Ramos (cell line): Measurements from ENCODE around the gene CXXC5.
"Not testable (repeated sequence)": the region's sequence is repeated elsewhere in the genome, so short reads cannot be mapped to it uniquely, and the experiment has no call there.

Experiments
- in situ Hi-C: fragments of 300-500 bp; cut with MboI; formaldehyde crosslinking; loops from one replicate; pipeline ENCODE4 v1.14.3; 2022; ENCODE audit warnings: low sequenced_read_pairs; ENCODE audit not compliant: unreplicated experiment

The CXXC5 gene

DNA sequence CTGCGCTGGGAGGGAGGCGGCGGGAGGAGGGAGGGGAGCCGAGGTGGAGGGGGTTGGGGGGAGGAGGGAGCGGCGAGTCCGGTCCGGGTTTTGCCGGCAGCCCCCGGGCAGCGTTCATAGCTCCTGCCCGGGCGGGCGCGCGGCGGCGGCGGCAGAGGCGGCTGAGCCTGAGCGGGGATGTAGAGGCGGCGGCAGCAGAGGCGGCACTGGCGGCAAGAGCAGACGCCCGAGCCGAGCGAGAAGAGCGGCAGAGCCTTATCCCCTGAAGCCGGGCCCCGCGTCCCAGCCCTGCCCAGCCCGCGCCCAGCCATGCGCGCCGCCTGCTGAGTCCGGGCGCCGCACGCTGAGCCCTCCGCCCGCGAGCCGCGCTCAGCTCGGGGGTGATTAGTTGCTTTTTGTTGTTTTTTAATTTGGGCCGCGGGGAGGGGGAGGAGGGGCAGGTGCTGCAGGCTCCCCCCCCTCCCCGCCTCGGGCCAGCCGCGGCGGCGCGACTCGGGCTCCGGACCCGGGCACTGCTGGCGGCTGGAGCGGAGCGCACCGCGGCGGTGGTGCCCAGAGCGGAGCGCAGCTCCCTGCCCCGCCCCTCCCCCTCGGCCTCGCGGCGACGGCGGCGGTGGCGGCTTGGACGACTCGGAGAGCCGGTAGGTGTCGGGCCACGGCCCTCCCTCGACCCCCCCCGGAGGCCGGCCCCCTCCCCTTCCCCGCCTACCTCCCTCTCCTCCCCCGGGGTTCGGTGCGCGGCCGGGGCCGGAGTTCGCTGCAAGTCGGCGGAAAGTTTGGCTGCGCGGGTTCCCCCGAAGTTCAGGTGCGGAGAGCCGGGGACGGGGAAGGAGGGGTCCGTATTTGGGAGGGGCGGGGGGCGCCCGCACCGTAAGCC, at the start of gene CXXC5:
TSS of gene CXXC5 (plus strand) at position 145 of the 877 bp plus-strand sequence. CDS start 32,175 bp downstream, outside the sequence.
- in situ Hi-C loops = no loop called here

DNA sequence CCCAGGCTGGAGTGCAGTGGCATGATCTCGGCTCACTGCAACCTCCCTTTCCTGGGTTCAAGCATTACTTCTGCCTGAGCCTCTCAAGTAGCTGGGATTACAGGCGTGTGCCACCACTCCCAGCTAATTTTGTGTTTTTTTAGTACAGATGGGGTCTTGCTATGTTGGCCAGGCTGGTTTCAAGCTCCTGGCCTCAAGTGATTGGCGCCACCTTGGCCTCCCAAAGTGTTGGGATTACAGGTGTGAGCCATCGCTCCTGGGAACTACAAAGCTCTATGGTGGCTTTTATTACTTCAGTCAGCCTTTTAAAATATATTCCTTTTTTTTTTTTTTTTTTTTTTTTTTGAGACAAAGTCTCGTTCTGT, 49.6 kb upstream of the CXXC5 start:
- in situ Hi-C loops = not testable (repeated sequence)

DNA sequence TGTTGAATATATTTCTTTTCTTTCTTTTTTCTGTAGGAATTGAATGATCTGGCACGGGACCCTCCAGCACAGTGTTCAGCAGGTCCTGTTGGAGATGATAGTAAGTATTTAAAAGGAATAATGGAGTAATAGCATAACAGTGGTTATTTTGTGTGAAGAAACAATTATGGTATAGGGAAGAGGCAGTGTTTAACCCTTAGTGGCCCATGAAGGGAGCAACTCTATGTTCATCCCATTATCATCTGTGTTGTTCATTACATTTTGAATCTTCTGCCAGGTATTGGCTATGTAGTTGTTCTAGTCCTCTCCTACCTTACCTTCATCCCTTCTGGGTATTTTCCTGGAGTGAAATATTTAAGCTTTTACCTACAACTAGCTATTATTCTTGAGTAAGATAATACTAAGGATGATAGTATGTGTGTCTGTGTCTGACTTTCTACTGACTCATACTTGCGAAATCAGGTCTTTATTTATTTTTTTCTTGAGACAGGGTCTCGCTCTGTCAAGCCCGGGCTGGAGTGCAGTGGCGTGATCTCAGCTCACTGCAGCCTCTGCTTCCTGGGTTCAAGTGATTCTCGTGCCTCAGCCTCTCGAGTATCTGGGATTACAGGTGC, 47.7 kb upstream of the CXXC5 start:
- in situ Hi-C loops = no loop called here

DNA sequence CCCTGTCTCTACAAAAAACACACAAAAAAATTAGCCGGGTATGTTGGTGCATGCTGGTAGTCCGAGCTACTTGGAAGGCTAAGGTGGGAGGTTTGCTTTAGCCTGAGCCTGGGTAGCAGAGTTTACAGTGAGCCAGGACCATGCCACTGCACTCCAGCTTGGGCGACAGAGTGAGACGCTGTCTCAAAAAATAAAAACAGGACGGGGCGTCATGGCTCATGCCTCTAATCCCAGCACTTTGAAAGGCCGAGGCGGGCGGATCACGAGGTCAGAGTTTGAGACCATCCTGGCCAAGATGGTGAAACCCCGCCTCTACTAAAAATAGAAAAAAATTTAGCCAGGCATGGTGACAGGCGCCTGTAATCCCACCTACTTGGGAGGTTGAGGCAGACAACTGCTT, 46.7 kb upstream of the CXXC5 start:
- in situ Hi-C loops = no loop called here

DNA sequence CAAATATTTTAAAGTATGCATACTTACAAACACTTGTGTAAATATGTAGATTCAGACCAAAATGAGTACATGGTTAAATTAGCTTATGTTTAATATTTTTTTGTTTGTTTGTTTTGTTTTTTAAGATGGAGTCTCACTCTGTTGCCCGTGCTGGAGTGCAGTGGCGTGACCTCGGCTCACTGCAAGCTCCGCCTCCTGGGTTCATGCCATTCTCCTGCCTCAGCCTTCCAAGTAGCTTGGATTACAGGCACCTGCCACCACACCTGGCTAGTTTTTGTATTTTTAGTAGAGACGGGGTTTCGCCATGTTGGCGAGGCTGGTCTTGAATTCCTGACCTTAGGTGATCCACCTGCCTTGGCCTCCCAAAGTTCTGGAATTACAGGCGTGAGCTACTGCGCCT, 46.2 kb upstream of the CXXC5 start:
- in situ Hi-C loops = not testable (repeated sequence)

DNA sequence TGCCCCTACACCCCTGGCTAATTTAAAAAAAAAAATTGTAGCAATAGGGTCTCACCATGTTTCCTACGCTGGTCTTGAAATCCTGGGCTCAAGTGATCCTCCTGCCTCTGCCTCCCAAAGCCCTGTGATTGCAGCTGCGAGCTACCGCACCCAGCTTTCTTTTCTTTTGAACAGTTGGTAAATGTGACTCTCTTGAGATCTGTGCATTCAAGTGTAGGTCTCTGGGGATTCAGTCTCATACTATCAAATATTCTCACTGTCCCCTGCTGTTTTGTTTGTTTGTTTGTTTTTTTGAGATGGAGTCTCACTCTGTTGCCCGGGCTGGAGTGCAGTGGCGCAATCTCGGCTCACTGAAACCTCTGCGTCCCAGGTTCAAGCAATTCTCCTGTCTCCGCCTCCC, 42.3 kb upstream of the CXXC5 start:
- in situ Hi-C loops = no loop called here

DNA sequence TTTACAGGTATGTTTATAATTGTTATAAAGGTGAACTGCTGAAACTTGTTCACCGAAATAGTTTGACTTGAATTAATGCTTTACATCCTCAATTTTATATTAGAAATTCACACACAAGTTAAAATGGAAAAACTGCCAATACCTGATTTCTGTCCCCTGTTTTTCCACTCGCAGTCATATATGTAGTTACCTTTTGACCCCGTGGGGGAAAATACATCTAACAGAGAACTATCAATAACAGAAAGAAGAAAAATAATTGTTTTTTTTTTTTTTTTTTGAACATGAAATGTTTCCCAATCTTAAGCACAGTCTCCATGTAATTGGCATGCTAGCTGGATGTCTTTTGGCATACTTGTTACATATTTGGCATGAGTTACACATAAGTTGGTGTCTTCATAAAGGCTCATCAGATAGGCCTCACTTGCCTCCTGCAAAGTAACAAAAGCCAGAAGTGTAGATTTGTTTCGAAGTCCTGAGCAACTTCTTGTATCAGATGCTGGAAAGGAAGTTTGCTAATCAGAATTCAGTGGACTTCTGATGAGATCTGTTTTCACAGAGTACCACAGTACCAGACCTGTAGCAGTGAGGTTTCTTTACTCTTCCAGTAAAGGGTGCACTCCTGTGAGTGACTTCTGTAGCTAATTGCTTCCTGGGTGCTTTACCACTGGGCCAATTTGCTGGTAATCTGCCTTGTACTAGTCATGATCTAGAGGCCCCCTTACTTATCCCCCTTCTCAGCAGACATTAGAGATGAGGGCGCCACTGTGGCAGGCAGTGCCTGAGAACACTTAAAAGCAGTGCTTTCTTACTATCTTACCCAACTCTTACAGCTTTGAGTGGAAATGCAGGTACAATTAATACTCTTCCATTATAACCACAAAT, 36.2 kb upstream of the CXXC5 start:
- in situ Hi-C loops = no loop called here

DNA sequence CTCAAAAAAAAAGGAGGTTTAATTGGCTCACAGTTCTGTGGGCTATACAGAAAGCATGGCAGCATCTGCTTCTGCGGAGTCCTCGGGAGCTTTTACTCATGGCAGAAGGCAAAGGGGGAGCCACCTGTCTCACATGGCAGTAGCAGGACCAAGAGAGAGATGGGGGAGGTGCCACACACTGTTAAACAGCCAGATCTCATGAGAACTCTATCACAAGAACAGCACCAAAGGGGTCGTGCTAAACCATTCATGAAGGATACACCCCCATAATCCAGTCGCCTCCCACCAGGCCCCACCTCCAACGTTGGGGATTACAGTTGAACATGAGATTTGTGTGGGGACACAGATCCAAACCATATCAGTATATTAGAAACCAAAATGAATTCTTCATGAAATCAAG, 28.3 kb upstream of the CXXC5 start:
- in situ Hi-C loops = no loop called here

DNA sequence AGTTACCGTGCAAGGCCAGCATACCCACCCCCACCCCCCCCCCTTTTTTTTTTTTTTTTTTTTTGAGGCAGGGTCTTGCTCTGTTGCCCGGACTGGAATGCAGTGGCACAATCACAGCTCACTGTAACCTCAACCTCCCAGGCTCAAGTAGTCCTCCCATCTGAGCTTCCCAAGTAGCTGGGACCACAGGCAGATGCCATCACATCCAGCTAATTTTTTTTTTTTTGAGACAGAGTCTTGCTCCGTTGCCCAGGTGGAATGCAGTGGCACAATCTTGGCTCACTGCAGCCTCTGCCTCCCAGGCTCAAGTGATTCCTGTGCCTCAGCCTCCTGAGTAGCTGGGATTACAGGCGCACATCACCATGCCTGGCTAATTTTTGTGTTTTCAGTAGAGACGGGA, 22.8 kb upstream of the CXXC5 start:
- in situ Hi-C loops = not testable (repeated sequence)

DNA sequence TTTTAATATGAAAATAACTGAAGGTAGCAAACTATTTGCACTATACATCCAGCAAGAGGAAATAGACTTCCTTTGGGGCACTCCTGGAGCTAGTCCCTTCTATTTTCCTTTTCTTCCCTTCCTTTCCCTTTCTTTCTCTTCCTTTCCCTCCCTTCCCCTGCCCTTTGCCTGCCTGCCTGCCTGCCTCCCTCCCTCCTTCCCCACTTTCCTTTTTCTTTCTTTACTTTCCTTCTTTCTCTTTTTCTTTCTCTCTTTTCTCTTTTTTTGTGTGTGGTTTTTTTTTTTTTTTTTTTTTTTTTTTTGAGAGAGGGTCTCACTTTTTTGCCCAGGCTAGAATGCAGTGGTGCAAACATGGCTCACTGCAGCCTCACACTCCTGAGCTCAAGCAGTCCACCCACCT, 17.3 kb upstream of the CXXC5 start:
- in situ Hi-C loops = loop anchor here (5.0 kb wide), 2 partner anchors 61 to 131 kb away; no protein-coding TSS in a partner anchor

DNA sequence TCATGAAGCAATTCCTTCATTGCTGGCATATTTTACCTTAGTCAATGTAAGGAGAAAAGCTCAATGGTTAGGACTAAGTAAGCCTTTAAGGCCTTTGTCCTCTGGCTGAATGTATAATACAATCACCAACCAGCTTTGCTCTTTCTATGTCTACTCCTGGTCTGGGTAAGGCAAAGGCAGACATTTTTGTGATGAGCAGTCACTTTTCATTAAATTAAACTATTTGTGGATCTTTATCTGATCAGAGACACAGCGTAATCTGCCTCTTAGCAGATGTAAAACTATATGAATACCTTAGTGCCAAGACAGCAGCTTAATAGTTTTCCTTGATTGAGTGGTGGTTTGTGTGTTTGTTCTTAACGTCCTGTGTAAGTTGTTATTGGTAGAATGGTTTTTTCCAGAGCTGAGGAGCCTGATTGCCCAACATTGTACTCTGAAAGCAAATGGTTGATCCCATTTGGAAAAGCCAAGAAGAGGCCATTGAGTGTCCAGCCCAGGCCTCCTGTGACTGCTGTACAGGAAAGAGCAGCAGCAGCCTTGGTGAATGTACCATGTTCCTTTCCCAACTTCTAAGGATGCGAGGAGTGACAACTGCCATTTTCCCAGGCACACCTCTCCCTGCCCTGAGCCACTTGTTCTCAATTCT, 16.5 kb upstream of the CXXC5 start:
- in situ Hi-C loops = loop anchor here (5.0 kb wide), 2 partner anchors 61 to 131 kb away; no protein-coding TSS in a partner anchor

DNA sequence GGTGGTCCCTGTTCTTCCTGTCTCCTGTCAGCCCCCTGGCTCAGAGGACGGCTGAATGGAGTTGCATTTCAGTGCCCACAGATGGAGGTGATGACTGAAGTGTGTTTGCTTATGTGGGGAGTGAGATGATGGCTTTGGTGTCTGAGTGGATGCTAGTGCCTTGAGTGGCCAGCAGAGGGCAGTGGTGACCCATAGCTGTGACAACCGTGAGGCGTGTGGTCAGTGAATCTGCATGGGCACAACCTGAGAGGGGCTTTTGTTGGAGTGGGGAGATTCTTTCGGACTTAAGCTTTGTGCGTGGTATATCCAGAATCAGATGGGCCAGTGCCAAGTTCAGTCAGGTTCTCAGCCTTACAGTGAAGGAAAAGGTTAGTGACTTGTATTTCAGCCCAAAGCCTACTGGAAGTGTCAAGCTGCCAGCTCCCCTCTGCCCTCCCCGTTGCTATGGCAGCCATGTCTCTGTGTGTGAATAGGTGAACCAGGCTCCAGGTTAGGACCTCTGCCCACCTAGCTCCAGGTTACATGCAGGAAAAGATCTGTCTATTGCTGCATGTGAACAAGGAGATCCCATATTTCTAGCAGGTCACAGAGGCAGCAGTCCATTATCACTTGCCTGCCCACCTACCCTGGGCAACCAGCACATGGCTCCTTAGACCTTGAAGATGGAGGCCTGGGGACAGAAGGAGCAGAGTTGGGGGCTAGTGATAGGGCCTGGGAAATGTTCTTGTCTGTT, 14.7 kb upstream of the CXXC5 start:
- in situ Hi-C loops = loop anchor here (5.0 kb wide), 2 partner anchors 59 to 129 kb away; no protein-coding TSS in a partner anchor

DNA sequence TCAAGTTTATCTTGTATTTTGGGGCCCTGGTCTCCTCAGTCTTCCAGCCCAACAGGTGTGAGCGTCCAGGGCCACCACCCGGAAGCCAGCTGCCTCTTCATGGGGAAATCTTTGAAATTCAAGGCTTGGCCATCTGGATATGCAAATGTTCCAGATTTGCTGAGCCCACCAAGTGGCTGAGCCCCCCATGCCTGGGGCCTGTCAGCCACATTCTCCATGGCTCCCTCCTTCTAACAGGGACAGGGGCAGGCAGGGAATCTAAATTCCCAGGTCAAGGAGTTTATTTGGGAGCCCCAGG, 14.2 kb upstream of the CXXC5 start:
- in situ Hi-C loops = loop anchor here (5.0 kb wide), 2 partner anchors 58 to 128 kb away; no protein-coding TSS in a partner anchor

DNA sequence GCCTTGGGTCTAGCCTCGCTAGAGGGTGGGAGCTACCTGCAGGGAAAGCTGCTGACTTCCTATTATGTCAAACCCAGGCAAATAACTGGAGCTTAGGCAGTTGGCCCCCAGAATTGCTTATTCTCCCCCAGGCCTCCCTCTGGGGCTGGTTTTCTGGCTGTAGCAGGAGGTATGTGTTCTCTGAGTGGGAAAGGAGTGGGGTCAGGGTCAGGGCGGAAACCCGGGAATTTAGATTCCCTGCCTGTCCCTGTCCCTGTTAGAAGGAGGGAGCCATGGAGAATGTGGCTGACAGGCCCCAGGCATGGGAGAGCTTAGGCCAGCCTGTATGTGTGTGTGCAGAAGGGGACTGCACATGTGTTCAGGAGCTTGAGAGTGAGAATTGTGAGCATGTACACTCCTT, 13.6 kb upstream of the CXXC5 start:
- in situ Hi-C loops = loop anchor here (5.0 kb wide), 2 partner anchors 58 to 128 kb away; no protein-coding TSS in a partner anchor

DNA sequence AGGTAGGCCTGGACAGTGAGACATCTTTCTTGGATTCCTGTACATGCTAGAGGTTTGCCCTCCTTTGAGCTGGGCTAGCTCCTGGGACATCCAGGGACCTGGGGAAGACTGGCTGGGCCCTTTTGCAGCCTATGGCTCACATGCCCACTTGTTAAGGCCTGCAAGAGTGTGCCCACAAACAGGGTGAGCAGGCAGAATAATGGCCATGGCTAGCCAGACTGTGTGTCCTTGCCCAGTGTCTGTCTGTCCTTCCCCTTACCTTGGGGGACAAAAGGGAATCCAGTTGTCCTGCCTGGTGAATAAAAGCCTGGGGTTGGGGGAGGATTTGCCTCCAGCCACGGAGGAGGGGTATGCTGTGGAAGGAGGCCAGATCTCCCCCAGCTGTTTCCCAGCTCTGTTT, 13.0 kb upstream of the CXXC5 start:
- in situ Hi-C loops = no loop called here

DNA sequence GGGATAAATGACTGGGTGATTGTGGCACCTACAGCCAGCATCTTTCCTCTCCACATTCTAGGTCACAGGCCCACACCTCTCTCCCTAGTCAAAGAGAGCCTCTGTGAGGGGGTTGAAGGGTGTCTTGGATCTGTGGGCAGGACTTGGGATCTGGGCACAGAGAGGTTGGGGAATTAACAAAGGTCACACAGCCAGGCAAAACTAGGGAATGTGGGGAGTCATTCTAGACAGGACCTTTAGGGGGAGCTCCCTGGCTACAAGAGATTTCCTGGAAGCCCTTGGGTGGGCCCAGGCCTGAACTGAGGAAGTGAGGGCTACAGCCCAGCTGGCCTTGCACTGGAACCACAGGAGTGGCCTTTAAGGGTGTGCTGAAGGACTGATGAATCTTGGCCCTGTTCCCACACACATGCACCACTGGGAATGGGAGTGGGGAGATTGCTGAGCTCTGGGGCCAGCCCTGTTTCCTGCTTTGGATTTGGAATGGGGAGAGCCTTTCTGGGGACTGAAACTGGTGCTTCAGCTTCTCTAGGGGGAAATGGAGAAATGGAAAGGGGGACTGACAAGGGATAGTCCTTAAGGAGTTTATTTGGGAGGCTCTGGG, 12.4 kb upstream of the CXXC5 start:
- in situ Hi-C loops = no loop called here

DNA sequence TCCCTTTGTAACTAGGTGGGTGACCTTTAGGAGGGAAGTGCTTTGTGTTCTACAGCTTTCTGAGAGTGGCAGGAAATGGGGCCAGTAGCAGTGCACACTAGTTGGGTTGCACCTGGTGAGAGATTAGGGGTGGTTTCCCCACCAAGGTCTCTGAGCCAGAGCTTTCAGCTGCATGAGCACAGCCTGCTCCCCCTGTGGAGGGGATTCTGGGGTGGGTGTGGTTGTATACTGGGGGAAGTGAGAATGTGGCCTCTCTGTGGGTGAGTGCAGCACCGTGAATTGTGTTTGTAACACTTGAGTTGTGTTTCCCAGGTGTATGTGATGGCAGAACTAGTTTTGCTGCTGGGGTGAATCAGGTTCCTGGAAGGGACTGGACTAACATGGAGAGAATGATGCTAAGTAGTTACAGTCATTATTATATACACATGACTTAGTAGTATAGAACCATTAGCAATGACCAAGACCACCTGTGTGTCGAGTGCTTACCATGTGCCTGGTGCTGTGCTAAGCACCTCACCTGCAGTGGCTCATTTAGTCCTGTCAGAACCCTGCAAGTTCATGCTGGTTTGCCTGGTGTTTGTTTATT, 11.8 kb upstream of the CXXC5 start:
- in situ Hi-C loops = no loop called here

DNA sequence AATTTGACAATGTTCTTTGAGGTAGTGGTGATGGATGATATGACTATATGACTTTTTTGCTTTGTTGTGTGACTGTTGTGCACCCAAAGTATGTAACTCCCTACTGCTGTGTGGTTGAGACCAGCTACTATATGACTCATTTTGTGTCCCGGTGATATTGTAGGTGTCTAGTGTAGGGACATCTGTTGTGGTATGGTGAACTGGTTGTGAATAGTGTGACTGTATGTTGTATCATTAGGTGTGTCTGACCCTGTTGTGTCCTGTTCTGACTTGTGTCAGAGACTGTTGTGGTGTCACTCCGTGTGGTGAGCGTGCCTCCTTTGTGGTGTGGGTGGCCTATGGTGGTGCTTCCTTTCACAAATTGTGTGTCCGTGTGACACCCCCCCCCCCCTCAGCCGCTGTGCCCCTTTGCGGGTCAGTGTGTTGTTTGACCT, 11.2 kb upstream of the CXXC5 start:
- in situ Hi-C loops = no loop called here
